Spleen (tissue), 7 donors: ENCODE data around the gene IFI16.

Experiments
- POLR2A ChIP-seq, 3 donors: fragments of 450-650 bp; IDR thresholded peaks; one replicate each; pipeline ENCODE4 v1.5.1; 2017; ENCODE audit warnings: antibody characterized with exemption in 3 of 3, mild to moderate bottlenecking in 1 of 3
- POLR2AphosphoS5 ChIP-seq, 3 donors: sonication (generic); formaldehyde crosslinking; IDR thresholded peaks; one replicate each; pipeline ENCODE4 v1.5.1; 2017; ENCODE audit warnings: antibody characterized with exemption in 3 of 3
- TF ChIP-seq, protein P1 (sequence below), 11 experiments: fragments of 200-600 bp in 7 of 11; fragments of 450-650 bp in 4 of 11; sonication (generic) in 4 of 11; IDR thresholded peaks in 8 of 11; conservative IDR thresholded peaks in 3 of 11; 1 replicate in 7 of 11; 2 replicates in 4 of 11; pipeline versions ENCODE4 v1.4.0 to v1.8.0; 2016 to 2021; ENCODE audit warnings: antibody characterized with exemption in 11 of 11, inconsistent platforms in 4 of 11, mild to moderate bottlenecking in 1 of 11
- donor health status: DM: no; HTN: no; CAD: no; lungs with moderate emphysema.
- donor health status: DM: no; HTN: no; CAD: no.
- donor health status: DM: no; HTN: no; CAD: no.

DNA sequence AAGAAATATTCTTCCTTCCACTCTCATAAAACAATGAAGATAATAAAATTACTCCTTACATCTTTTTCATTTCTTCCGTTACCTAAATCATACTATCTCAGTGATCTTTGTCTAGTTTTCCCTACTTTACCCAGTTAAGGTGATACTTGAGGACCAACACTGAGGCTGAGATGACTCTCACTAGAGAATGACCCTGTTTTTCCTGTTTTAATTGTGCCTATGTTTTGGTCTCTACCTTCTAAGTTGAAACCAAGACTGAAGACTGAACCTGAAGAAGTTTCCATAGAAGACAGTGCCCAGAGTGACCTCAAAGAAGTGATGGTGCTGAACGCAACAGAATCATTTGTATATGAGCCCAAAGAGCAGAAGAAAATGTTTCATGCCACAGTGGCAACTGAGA, 41.7 kb downstream of the IFI16 start:
- TF ChIP-seq, protein P1, sequence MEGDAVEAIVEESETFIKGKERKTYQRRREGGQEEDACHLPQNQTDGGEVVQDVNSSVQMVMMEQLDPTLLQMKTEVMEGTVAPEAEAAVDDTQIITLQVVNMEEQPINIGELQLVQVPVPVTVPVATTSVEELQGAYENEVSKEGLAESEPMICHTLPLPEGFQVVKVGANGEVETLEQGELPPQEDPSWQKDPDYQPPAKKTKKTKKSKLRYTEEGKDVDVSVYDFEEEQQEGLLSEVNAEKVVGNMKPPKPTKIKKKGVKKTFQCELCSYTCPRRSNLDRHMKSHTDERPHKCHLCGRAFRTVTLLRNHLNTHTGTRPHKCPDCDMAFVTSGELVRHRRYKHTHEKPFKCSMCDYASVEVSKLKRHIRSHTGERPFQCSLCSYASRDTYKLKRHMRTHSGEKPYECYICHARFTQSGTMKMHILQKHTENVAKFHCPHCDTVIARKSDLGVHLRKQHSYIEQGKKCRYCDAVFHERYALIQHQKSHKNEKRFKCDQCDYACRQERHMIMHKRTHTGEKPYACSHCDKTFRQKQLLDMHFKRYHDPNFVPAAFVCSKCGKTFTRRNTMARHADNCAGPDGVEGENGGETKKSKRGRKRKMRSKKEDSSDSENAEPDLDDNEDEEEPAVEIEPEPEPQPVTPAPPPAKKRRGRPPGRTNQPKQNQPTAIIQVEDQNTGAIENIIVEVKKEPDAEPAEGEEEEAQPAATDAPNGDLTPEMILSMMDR (IDR thresholded peaks at IDR 0.05 in 8 of 11, conservative IDR thresholded peaks at IDR 0.05 in 3 of 11) = no peak
- no peak for TF ChIP-seq POLR2A (IDR thresholded peaks at IDR 0.05)
- no peak for TF ChIP-seq POLR2AphosphoS5 (IDR thresholded peaks at IDR 0.05)
